Heart left ventricle (tissue), 13 donors: Measurements from ENCODE around the gene U2SURP.

Experiments
- POLR2A ChIP-seq, 2 donors: fragments of 450-650 bp; IDR thresholded peaks; one replicate each; pipeline ENCODE4 v1.6.1; 2017; ENCODE audit warnings: antibody characterized with exemption in 2 of 2, mild to moderate bottlenecking in 2 of 2, moderate library complexity in 2 of 2
- TF ChIP-seq, protein P1 (sequence below), 12 donors: fragments of 200-600 bp; sonication (generic) in 4 of 12; IDR thresholded peaks; one replicate each; pipeline versions ENCODE4 v1.5.0 to v1.8.0; 2018 to 2022; ENCODE audit warnings: antibody characterized with exemption in 12 of 12, mild to moderate bottlenecking in 5 of 12
- donor health status: ischemic (EF 13 %, LVEDD 7.1; RV severe dilation, severe dysfunction).
- donor health status: DM: no; HTN: yes; CAD: no.
- donor health status: DM: no; HTN: no; CAD: no.
- donor health status: ischemic (EF 25% LVEDD 6.9; RV normal size, moderate dysfunction).
- donor health status: ischemic (EF 25% LVEDD 5.7; RV mildly dilated, moderate dysfunction).
- donor health status: ischemic (EF 35%, LVEDD 5.7; RV mildly dilated, moderate dysfunction).
- donor health status: nonischemic (EF 11% LVEDD 7.7; RV severe dilation, severe dysfunction).
- donor health status: DM: yes; HTN: yes; CAD: no.
- donor health status: PGD.
- donor health status: ischemic (EF 29% LVEDD 5.4; RV normal size, mild dysfunction).
- donor health status: nonischemic (EF 23%, LVEDD 6.1; RV moderate dilation, normal function).

- TF ChIP-seq, protein P1, sequence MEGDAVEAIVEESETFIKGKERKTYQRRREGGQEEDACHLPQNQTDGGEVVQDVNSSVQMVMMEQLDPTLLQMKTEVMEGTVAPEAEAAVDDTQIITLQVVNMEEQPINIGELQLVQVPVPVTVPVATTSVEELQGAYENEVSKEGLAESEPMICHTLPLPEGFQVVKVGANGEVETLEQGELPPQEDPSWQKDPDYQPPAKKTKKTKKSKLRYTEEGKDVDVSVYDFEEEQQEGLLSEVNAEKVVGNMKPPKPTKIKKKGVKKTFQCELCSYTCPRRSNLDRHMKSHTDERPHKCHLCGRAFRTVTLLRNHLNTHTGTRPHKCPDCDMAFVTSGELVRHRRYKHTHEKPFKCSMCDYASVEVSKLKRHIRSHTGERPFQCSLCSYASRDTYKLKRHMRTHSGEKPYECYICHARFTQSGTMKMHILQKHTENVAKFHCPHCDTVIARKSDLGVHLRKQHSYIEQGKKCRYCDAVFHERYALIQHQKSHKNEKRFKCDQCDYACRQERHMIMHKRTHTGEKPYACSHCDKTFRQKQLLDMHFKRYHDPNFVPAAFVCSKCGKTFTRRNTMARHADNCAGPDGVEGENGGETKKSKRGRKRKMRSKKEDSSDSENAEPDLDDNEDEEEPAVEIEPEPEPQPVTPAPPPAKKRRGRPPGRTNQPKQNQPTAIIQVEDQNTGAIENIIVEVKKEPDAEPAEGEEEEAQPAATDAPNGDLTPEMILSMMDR (IDR thresholded peaks at IDR 0.05), result no peak
- TF ChIP-seq POLR2A (IDR thresholded peaks at IDR 0.05), result no peak
Observed at GRCh38 chr3:143095813-143096212, 94.4 kb downstream of the U2SURP start.
